Testis (tissue), 3 donors: Measurements from ENCODE around the gene ZFPM1. TPM values are rescaled to one million over a fixed set of nuclear protein-coding genes. Genes with fewer than 3 reads are reported as not detected.
A peak's percentile ranks its signal among the peaks of the same experiment; 100 is the strongest.

ENCODE experiments used
- DNase-seq: peaks from one replicate; pipeline ENCODE4 v3.0.0-alpha.2; 2019
- H3K27ac ChIP-seq, 2 donors: fragments of 200-600 bp; sonication (generic); one replicate each; pipeline ENCODE4 v1.5.1; 2019
- H3K27me3 ChIP-seq: fragments of 200-600 bp; sonication (generic); one replicate; pipeline ENCODE4 v1.5.1; 2019
- H3K36me3 ChIP-seq: fragments of 200-600 bp; sonication (generic); one replicate; pipeline ENCODE4 v1.5.1; 2017; ENCODE audit warnings: low read depth; ENCODE audit errors: missing control alignments
- H3K4me1 ChIP-seq: fragments of 200-600 bp; sonication (generic); one replicate; pipeline ENCODE4 v1.5.1; 2019
- H3K4me3 ChIP-seq, 2 donors: fragments of 200-600 bp; sonication (generic); one replicate each; pipeline ENCODE4 v1.5.1; 2017 to 2019
- H3K9me3 ChIP-seq: fragments of 200-600 bp; sonication (generic); one replicate; pipeline ENCODE4 v1.5.1; 2017
- POLR2A ChIP-seq: fragments of 450-650 bp; IDR thresholded peaks from one replicate; pipeline ENCODE4 v1.6.1; 2017; ENCODE audit warnings: antibody characterized with exemption, mild to moderate bottlenecking, moderate library complexity
- WGBS, 2 donors: methylation state at CpG; one replicate each; pipeline ENCODE4 v1.1.5; 2018; 5-methylcytosine and 5-hydroxymethylcytosine counted together
- intact Hi-C: fragments of 100-400 bp; cut with DNase I; formaldehyde crosslinking; loops from one replicate; pipeline ENCODE4 v1.15.1; 2023; ENCODE audit warnings: low total_unique reads
- polyA plus RNA-seq: library from polyadenylated mRNA; stranded (reverse); fragments of 350-450 nt; fragmentation: Illumina TruSeq; extraction: RNeasy Lipid Tissue Mini Kit (QIAGEN cat#74804); gene quantifications from one replicate; pipeline ENCODE4 v1.2.3, GENCODE V29; 2014; ENCODE audit warnings: low read depth, low replicate concordance; ENCODE audit not compliant: insufficient read depth
- total RNA-seq, 2 donors: library from RNA; depleted of rRNA; stranded (reverse); fragments of >200 nt; gene quantifications; one replicate each; pipeline ENCODE4 v1.2.3, GENCODE V29; 2016
- TF ChIP-seq, protein P1 (sequence below), 3 experiments: fragments of 450-650 bp in 2 of 3; fragments of 200-600 bp in 1 of 3; sonication (generic) in 1 of 3; IDR thresholded peaks; one replicate each; pipeline ENCODE4 v1.5.1; 2016 to 2019; ENCODE audit warnings: antibody characterized with exemption in 3 of 3, mild to moderate bottlenecking in 2 of 3, moderate library complexity in 1 of 3

ZFPM1 gene
- total and polyA plus RNA-seq, 3 donors from 2014 or later, result 12.8 to 25.1 (median 23.9) TPM

GRCh38 chr16:88442383-88442726 is 10.7 kb upstream of the ZFPM1 start:
- intact Hi-C loops, result loop anchor here (10.0 kb wide), 1 partner anchor 122 kb away; no protein-coding TSS in a partner anchor
- no peaks in the 10 kb centered on the region for H3K36me3 ChIP-seq
- WGBS, 2 donors, result 81 to 85% methylated on average over 9 of the region's 9 CpGs
- H3K4me1 ChIP-seq, result peaks cover 5% of the 10 kb centered on the region
- H3K9me3 ChIP-seq, result no peaks in the 10 kb centered on the region
- TF ChIP-seq, protein P1, sequence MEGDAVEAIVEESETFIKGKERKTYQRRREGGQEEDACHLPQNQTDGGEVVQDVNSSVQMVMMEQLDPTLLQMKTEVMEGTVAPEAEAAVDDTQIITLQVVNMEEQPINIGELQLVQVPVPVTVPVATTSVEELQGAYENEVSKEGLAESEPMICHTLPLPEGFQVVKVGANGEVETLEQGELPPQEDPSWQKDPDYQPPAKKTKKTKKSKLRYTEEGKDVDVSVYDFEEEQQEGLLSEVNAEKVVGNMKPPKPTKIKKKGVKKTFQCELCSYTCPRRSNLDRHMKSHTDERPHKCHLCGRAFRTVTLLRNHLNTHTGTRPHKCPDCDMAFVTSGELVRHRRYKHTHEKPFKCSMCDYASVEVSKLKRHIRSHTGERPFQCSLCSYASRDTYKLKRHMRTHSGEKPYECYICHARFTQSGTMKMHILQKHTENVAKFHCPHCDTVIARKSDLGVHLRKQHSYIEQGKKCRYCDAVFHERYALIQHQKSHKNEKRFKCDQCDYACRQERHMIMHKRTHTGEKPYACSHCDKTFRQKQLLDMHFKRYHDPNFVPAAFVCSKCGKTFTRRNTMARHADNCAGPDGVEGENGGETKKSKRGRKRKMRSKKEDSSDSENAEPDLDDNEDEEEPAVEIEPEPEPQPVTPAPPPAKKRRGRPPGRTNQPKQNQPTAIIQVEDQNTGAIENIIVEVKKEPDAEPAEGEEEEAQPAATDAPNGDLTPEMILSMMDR (IDR thresholded peaks at IDR 0.05), result no peak
- TF ChIP-seq POLR2A, result no peak
- H3K4me3 ChIP-seq, result no peak overlapping the region
- no peak for DNase-seq
- no peaks in the 10 kb centered on the region for H3K27me3 ChIP-seq
- no peak overlapping the region for H3K27ac ChIP-seq

GRCh38 chr16:88442727-88443576 is 10.1 kb upstream of the ZFPM1 start:
- Histone ChIP-seq H3K4me1 (peaks cover 5% of the 10 kb centered on the region), H3K36me3 (no peaks in the 10 kb centered on the region), H3K9me3 (no peaks in the 10 kb centered on the region), H3K27ac (no peak overlapping the region), H3K4me3 (no peak overlapping the region), H3K27me3 (no peaks in the 10 kb centered on the region)
- 40 to 55% methylated on average over 11 to 30 of the region's 40 CpGs for WGBS, 2 donors
- intact Hi-C loops, result loop anchor here (10.0 kb wide), 1 partner anchor 122 kb away; no protein-coding TSS in a partner anchor
- TF ChIP-seq POLR2A, result no peak
- TF ChIP-seq, protein P1 (IDR thresholded peaks at IDR 0.05), result peak; percentile 94 to 97 (median 95)
- DNase-seq, result peak; percentile 72

DNA sequence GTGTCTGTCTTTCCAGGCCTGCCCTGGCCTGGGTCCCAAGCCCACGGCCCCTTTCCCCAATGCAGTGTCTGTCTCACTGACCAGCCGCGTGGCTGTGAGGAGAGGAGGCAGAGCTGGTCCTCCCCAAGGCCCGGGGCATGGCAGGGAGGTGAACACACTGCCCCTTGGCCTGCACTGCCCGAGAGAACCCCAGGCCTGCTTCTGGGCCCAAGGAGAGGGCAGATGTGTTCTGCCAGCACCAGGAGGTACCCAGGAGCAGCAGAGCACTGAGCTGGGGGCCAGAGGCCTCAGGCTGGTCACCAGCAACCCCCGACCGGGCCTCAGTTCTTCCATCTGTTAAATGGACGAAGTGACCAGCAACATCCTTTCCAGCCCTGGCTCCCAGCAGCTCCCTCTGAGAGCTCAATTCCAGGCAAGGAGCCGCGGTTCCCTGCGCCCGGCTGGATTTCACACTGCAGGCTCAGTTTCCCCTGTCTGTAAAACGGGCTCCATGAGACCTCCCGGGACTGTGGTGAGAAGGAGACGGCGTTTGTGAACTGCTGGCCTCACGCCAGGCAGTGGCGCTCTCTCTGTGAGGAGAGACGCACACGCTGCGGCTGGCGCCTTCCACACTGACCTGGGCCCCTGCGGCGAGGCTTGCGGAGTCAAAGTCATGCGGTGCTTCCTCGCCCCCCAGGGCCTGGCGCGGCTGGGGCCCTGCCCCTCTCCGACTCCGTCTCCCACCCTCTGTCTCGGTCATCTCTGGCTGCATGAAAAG is 8.1 kb upstream of the ZFPM1 start:
- TF ChIP-seq, protein P1 (IDR thresholded peaks at IDR 0.05), result no peak
- no peak for TF ChIP-seq POLR2A
- H3K4me3 ChIP-seq, result no peak overlapping the region
- WGBS, 2 donors, result 82 to 90% methylated on average over 21 to 32 of the region's 32 CpGs
- H3K27me3 ChIP-seq, result no peaks in the 10 kb centered on the region
- peaks cover 5% of the 10 kb centered on the region for H3K4me1 ChIP-seq
- H3K27ac ChIP-seq, result no peak overlapping the region
- no peak for DNase-seq
- no peaks in the 10 kb centered on the region for H3K9me3 ChIP-seq
- intact Hi-C loops, result loop anchor here (10.0 kb wide), 1 partner anchor 120 kb away; no protein-coding TSS in a partner anchor
- no peaks in the 10 kb centered on the region for H3K36me3 ChIP-seq

- TF ChIP-seq, protein P1 (IDR thresholded peaks at IDR 0.05), result no peak
- no peak for TF ChIP-seq POLR2A
- H3K4me3 ChIP-seq, result no peak overlapping the region
- H3K36me3 ChIP-seq, result no peaks in the 10 kb centered on the region
- no peaks in the 10 kb centered on the region for H3K9me3 ChIP-seq
- H3K4me1 ChIP-seq, result peaks cover 5% of the 10 kb centered on the region
- intact Hi-C loops, result loop anchor here (10.0 kb wide), 1 partner anchor 119 kb away; no protein-coding TSS in a partner anchor
- no peak for DNase-seq
- H3K27me3 ChIP-seq, result no peaks in the 10 kb centered on the region
- WGBS, 2 donors, result 85 to 90% methylated on average over 19 to 25 of the region's 25 CpGs
- no peak overlapping the region for H3K27ac ChIP-seq
These were observed 7.5 kb upstream of the ZFPM1 start for GRCh38 chr16:88445583-88445960.
